ENCODE measurements around the gene C10orf67. TPM values are rescaled to one million over a fixed set of nuclear protein-coding genes. Genes with fewer than 3 reads are reported as not detected.
A peak's percentile ranks its signal among the peaks of the same experiment; 100 is the strongest.

C10orf67 gene
- total and polyA plus RNA-seq, 9 of the 15 experiments (the other 6 are each of a cell fraction or from before 2014, with no cell fraction given) = not detected

DNA sequence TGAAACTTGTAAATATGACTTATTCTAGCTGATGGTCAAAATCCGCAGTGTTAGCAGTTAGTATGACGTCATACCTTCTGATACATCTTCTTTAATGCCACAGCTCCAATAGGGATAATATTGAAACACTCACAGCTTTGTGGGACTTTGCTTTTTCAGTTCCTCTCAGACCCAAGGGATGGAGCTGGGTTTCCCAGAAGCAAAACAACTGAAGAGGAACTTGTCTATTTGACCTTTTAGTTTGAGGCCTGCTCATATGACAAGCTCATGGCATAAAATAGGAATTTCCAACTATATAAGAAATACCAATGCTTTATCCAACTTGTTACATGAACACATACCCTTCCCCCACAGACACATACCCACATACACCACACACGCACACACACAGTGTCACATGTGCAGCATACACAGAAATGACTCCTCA is 31.6 kb upstream of the C10orf67 start (continued):
- no peak for TF ChIP-seq FUS (optimal IDR thresholded peaks at IDR 0.05; ENCODE audit: low read depth, low read length)
- no peak for TF ChIP-seq SRF (CRISPR knock-in tag; IDR thresholded peaks at IDR 0.05)
- no peak for TF ChIP-seq ARID2 (IDR thresholded peaks at IDR 0.05)
- no peak for TF ChIP-seq ZNF143 (CRISPR knock-in tag; IDR thresholded peaks at IDR 0.05)
- TF ChIP-seq, protein P1, sequence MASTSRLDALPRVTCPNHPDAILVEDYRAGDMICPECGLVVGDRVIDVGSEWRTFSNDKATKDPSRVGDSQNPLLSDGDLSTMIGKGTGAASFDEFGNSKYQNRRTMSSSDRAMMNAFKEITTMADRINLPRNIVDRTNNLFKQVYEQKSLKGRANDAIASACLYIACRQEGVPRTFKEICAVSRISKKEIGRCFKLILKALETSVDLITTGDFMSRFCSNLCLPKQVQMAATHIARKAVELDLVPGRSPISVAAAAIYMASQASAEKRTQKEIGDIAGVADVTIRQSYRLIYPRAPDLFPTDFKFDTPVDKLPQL (IDR thresholded peaks at IDR 0.05; ENCODE audit: extremely low read depth, insufficient read length) = no peak
- TF ChIP-seq FOS (IDR thresholded peaks at IDR 0.05; ENCODE audit: extremely low read depth, insufficient read length) = no peak
- TF ChIP-seq, protein P2, sequence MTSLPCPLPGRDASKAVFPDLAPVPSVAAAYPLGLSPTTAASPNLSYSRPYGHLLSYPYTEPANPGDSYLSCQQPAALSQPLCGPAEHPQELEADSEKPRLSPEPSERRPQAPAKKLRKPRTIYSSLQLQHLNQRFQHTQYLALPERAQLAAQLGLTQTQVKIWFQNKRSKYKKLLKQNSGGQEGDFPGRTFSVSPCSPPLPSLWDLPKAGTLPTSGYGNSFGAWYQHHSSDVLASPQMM (CRISPR knock-in tag; IDR thresholded peaks at IDR 0.05) = no peak
- TF ChIP-seq, protein P3, sequence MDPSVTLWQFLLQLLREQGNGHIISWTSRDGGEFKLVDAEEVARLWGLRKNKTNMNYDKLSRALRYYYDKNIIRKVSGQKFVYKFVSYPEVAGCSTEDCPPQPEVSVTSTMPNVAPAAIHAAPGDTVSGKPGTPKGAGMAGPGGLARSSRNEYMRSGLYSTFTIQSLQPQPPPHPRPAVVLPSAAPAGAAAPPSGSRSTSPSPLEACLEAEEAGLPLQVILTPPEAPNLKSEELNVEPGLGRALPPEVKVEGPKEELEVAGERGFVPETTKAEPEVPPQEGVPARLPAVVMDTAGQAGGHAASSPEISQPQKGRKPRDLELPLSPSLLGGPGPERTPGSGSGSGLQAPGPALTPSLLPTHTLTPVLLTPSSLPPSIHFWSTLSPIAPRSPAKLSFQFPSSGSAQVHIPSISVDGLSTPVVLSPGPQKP (CRISPR knock-in tag; IDR thresholded peaks at IDR 0.05) = no peak
- TF ChIP-seq MYBL2 (IDR thresholded peaks at IDR 0.05; ENCODE audit: low read depth) = no peak
- TF ChIP-seq MYBL2 (CRISPR knock-in tag; IDR thresholded peaks at IDR 0.05; ENCODE audit: borderline replicate concordance) = no peak
- TF ChIP-seq ZNF140 (CRISPR knock-in tag; IDR thresholded peaks at IDR 0.05) = no peak
- TF ChIP-seq TOE1 (IDR thresholded peaks at IDR 0.05; ENCODE audit: borderline replicate concordance) = no peak
- TF ChIP-seq TOE1 (CRISPR knock-in tag; IDR thresholded peaks at IDR 0.05; ENCODE audit: borderline replicate concordance, low read depth) = no peak
- no peak for TF ChIP-seq BHLHE40 (IDR thresholded peaks at IDR 0.05; ENCODE audit: low read length)
- TF ChIP-seq SAFB (IDR thresholded peaks at IDR 0.05; ENCODE audit: borderline replicate concordance, low read depth, low read length) = no peak
- no peak for TF ChIP-seq ZNF274 (IDR thresholded peaks at IDR 0.05; ENCODE audit: borderline replicate concordance, low read depth, low read length)
- TF ChIP-seq CREM (IDR thresholded peaks at IDR 0.05; ENCODE audit: low read depth) = no peak
- no peak for TF ChIP-seq RHOXF2B (CRISPR knock-in tag; conservative IDR thresholded peaks at IDR 0.05)
- no peak for TF ChIP-seq SP1 (CRISPR knock-in tag; IDR thresholded peaks at IDR 0.05)
- no peak for TF ChIP-seq ATF1 (CRISPR knock-in tag; IDR thresholded peaks at IDR 0.05)
- TF ChIP-seq ATF1 (tag; IDR thresholded peaks at IDR 0.05) = peak; percentile 39; the same call in 1 of the 2 replicates
- TF ChIP-seq GATAD2A (IDR thresholded peaks at IDR 0.05) = no peak
- TF ChIP-seq CCNT2 (IDR thresholded peaks at IDR 0.05; ENCODE audit: borderline replicate concordance, extremely low read depth, insufficient read length, low read depth, low read length) = no peak
- TF ChIP-seq, protein P4, sequence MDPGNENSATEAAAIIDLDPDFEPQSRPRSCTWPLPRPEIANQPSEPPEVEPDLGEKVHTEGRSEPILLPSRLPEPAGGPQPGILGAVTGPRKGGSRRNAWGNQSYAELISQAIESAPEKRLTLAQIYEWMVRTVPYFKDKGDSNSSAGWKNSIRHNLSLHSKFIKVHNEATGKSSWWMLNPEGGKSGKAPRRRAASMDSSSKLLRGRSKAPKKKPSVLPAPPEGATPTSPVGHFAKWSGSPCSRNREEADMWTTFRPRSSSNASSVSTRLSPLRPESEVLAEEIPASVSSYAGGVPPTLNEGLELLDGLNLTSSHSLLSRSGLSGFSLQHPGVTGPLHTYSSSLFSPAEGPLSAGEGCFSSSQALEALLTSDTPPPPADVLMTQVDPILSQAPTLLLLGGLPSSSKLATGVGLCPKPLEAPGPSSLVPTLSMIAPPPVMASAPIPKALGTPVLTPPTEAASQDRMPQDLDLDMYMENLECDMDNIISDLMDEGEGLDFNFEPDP (CRISPR knock-in tag; IDR thresholded peaks at IDR 0.05) = no peak
- TF ChIP-seq, protein P5, sequence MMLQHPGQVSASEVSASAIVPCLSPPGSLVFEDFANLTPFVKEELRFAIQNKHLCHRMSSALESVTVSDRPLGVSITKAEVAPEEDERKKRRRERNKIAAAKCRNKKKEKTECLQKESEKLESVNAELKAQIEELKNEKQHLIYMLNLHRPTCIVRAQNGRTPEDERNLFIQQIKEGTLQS (IDR thresholded peaks at IDR 0.05) = peak; percentile 69
- TF ChIP-seq, protein P5 (CRISPR knock-in tag; conservative IDR thresholded peaks at IDR 0.05) = no peak
- no peak for TF ChIP-seq NFIX (CRISPR knock-in tag; IDR thresholded peaks at IDR 0.05; ENCODE audit: low read depth)

Measured in K562 (cell line).